ENCODE measurements around the gene RALGAPA2. TPM values are rescaled to one million over a fixed set of nuclear protein-coding genes. Genes with fewer than 3 reads are reported as not detected.

The RALGAPA2 gene
- total RNA-seq, 2 experiments from 2014 or later = 11.7 to 16.0 TPM

- H3K27ac Mint-ChIP-seq = no peak overlapping the region
- no peaks in the 10 kb centered on the region for H3K9me3 Mint-ChIP-seq (ENCODE audit: low read depth)
- CTCF ChIA-PET = interaction anchor here (1.2 kb wide), 1 partner anchor 167 kb away, joined by 5 read pairs; no protein-coding TSS in a partner anchor
- H3K27me3 Mint-ChIP-seq = no peaks in the 10 kb centered on the region
- H3K36me3 Mint-ChIP-seq = peaks cover 1% of the 10 kb centered on the region
- no peak overlapping the region for H3K4me3 Mint-ChIP-seq
- ATAC-seq (no peak), DNase-seq (no peak)
- H3K4me1 Mint-ChIP-seq = no peaks in the 10 kb centered on the region
Measured at GRCh38 chr20:20658123-20658522, 54.3 kb downstream of the RALGAPA2 start.

DNA sequence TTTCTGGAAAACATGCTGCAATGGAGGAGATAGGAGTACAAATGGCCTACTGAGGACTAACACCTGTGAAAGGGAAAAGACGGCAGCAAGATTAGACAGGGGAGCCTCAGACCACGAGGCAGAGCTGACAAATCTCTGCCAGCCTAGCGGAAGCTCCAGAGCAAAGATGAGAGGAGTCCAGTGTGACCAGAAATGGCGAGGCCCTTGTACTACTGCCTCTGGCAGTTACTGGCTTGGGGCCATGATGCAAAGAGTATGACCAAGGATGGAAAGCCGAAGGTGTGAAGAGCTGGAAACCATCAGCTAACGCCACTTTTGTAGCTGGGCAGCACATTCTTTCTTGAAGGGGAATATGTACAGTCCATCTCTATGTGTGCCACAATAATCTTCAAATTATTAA lies 55.4 kb downstream of the RALGAPA2 start:
- H3K4me1 Mint-ChIP-seq = no peaks in the 10 kb centered on the region
- ATAC-seq (no peak), DNase-seq (no peak)
- no peaks in the 10 kb centered on the region for H3K27me3 Mint-ChIP-seq
- peaks cover 1% of the 10 kb centered on the region for H3K36me3 Mint-ChIP-seq
- CTCF ChIA-PET = interaction anchor here (1.0 to 1.2 kb wide), 2 partner anchors 168 to 848 kb away, joined by 3 to 5 read pairs; no protein-coding TSS in a partner anchor
- no peaks in the 10 kb centered on the region for H3K9me3 Mint-ChIP-seq (ENCODE audit: low read depth)
- H3K4me3 Mint-ChIP-seq = no peak overlapping the region
- H3K27ac Mint-ChIP-seq = no peak overlapping the region

DNA sequence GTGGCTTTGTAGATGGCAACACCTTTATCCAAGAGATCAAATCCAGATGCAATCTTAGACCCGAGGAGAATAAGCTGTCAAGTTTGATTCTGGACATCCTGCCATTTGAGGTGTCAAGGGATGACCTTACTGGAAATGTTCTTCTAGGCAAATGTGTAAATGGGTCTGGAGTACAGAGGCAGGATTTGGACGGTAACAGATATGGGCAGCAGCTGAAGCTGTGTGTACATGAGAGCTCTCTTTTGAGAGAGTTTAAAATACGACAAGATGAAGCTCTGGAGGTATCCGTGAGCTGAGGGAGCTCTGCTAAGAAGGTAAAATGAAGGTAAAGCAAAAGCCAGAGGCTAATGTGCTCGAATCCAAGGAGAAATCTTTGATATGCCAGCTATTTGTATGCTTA lies 56.6 kb downstream of the RALGAPA2 start:
- no peak overlapping the region for H3K27ac Mint-ChIP-seq
- H3K9me3 Mint-ChIP-seq (ENCODE audit: low read depth) = no peaks in the 10 kb centered on the region
- H3K27me3 Mint-ChIP-seq = no peaks in the 10 kb centered on the region
- no peaks in the 10 kb centered on the region for H3K4me1 Mint-ChIP-seq
- DNase-seq (no peak), ATAC-seq (no peak)
- H3K4me3 Mint-ChIP-seq = no peak overlapping the region
- H3K36me3 Mint-ChIP-seq = peaks cover 1% of the 10 kb centered on the region
- CTCF ChIA-PET = interaction anchor here (1.2 to 1.6 kb wide), 2 partner anchors 9 to 14 kb away, joined by 3 to 4 read pairs; no protein-coding TSS in a partner anchor

- no peaks in the 10 kb centered on the region for H3K9me3 Mint-ChIP-seq (ENCODE audit: low read depth)
- no peak for DNase-seq
- H3K27me3 Mint-ChIP-seq = no peaks in the 10 kb centered on the region
- no peak overlapping the region for H3K27ac Mint-ChIP-seq
- CTCF ChIA-PET = no interaction called here
- no peaks in the 10 kb centered on the region for H3K4me1 Mint-ChIP-seq
- H3K4me3 Mint-ChIP-seq = no peak overlapping the region
- ATAC-seq = no peak
- no peaks in the 10 kb centered on the region for H3K36me3 Mint-ChIP-seq
Measured at GRCh38 chr20:20649945-20650344, 62.5 kb downstream of the RALGAPA2 start.

- ATAC-seq (no peak), DNase-seq (no peak)
- no peaks in the 10 kb centered on the region for H3K36me3 Mint-ChIP-seq
- no peaks in the 10 kb centered on the region for H3K27me3 Mint-ChIP-seq
- H3K4me1 Mint-ChIP-seq = peaks cover 1% of the 10 kb centered on the region
- CTCF ChIA-PET = no interaction called here
- H3K4me3 Mint-ChIP-seq = no peak overlapping the region
- H3K27ac Mint-ChIP-seq = no peak overlapping the region
- no peaks in the 10 kb centered on the region for H3K9me3 Mint-ChIP-seq (ENCODE audit: low read depth)
Measured at GRCh38 chr20:20643927-20644326, 68.5 kb downstream of the RALGAPA2 start.

GRCh38 chr20:20641783-20642182 lies 70.7 kb downstream of the RALGAPA2 start:
- no peaks in the 10 kb centered on the region for H3K36me3 Mint-ChIP-seq
- ATAC-seq = no peak
- H3K27ac Mint-ChIP-seq = no peak overlapping the region
- no peak overlapping the region for H3K4me3 Mint-ChIP-seq
- no peaks in the 10 kb centered on the region for H3K27me3 Mint-ChIP-seq
- H3K9me3 Mint-ChIP-seq (ENCODE audit: low read depth) = no peaks in the 10 kb centered on the region
- peaks cover 13% of the 10 kb centered on the region for H3K4me1 Mint-ChIP-seq
- CTCF ChIA-PET = no interaction called here
- DNase-seq = no peak

- Mint-ChIP-seq H3K36me3 (peaks cover 2% of the 10 kb centered on the region), H3K9me3 (ENCODE audit: low read depth) (no peaks in the 10 kb centered on the region), H3K4me3 (no peak overlapping the region), H3K4me1 (peaks cover 13% of the 10 kb centered on the region), H3K27me3 (no peaks in the 10 kb centered on the region), H3K27ac (peak overlapping the region; percentile 1)
- no peak for DNase-seq
- no peak for ATAC-seq
- CTCF ChIA-PET = interaction anchor here (1.6 kb wide), 1 partner anchor 45 kb away, joined by 4 read pairs; no protein-coding TSS in a partner anchor
Measured at GRCh38 chr20:20638878-20639277, 73.6 kb downstream of the RALGAPA2 start.

GRCh38 chr20:20637998-20638725 lies 74.3 kb downstream of the RALGAPA2 start:
- CTCF ChIA-PET = no interaction called here
- no peak overlapping the region for H3K27ac Mint-ChIP-seq

DNA sequence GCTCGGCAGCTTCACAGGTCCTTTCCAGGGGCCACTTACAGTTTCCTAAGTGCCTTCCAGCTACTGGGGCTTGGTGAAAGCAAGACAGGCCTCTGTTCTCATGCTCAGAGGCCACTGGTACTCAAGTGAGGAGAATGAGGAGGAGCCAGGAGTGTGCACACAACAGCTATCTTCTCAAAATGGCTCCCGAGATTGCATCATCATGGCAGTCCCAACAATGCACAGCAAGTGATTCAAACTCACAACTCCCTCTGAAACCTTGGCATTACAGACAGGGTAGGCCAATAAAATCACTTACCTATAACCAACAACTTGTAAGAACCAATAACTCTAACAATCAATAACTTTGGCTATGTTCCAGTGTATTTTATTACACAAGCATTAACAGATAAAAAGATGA lies 77.4 kb downstream of the RALGAPA2 start:
- Mint-ChIP-seq H3K4me1 (peaks cover 13% of the 10 kb centered on the region), H3K27me3 (no peaks in the 10 kb centered on the region), H3K36me3 (peaks cover 2% of the 10 kb centered on the region), H3K4me3 (no peak overlapping the region), H3K9me3 (ENCODE audit: low read depth) (no peaks in the 10 kb centered on the region), H3K27ac (no peak overlapping the region)
- DNase-seq (no peak), ATAC-seq (no peak)
- CTCF ChIA-PET = no interaction called here

More at GRCh38 chr20:20637998-20638725, 74.3 kb downstream of the RALGAPA2 start:
- no peaks in the 10 kb centered on the region for H3K27me3 Mint-ChIP-seq
- no peak for ATAC-seq
- H3K4me1 Mint-ChIP-seq = peaks cover 13% of the 10 kb centered on the region
- DNase-seq = no peak
- H3K36me3 Mint-ChIP-seq = peaks cover 2% of the 10 kb centered on the region
- H3K4me3 Mint-ChIP-seq = no peak overlapping the region
- H3K9me3 Mint-ChIP-seq (ENCODE audit: low read depth) = no peaks in the 10 kb centered on the region

DNA sequence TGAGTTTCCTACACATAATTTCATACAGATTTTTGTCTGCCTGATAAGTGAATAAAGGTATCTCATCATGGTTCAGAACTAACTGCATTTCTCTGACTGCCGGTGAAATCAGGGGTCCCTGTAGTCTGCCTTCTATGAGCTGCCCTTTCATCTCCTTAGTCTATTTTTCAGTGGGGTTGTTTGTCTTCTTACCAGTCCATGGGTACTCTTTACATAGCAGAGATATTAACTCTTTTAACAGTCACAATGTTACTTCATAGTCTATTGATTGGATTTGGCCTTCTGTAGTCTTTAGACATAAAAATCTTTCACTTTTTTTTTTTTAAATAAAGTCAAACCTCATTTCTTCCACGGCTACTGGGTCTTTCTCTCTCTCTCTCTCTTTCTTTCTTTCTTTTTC lies 79.8 kb downstream of the RALGAPA2 start:
- no peaks in the 10 kb centered on the region for H3K27me3 Mint-ChIP-seq
- H3K27ac Mint-ChIP-seq = no peak overlapping the region
- H3K4me1 Mint-ChIP-seq = no peaks in the 10 kb centered on the region
- H3K9me3 Mint-ChIP-seq (ENCODE audit: low read depth) = no peaks in the 10 kb centered on the region
- H3K4me3 Mint-ChIP-seq = no peak overlapping the region
- CTCF ChIA-PET = no interaction called here
- DNase-seq = no peak
- no peak for ATAC-seq
- H3K36me3 Mint-ChIP-seq = peaks cover 6% of the 10 kb centered on the region

DNA sequence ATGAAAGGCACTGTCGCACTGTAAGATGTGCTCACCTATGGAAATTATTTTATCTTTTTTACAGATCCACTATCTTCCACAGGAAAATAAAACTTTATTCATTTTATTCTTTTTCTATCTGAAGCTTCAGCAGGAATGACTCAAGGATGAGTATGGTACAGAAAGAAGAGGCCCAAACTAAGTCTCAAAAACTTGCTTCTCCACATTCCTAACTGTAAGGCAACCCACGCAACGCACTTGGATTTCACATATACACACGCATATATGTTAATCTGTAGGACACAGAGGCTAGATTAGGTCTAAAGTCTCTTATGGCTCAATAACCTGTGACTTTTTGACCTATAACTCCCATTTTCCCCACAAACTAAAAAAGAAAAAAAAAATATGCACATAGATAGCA lies 81.9 kb downstream of the RALGAPA2 start:
- Mint-ChIP-seq H3K4me1 (no peaks in the 10 kb centered on the region), H3K9me3 (ENCODE audit: low read depth) (no peaks in the 10 kb centered on the region), H3K27me3 (no peaks in the 10 kb centered on the region), H3K4me3 (no peak overlapping the region), H3K27ac (no peak overlapping the region), H3K36me3 (peaks cover 6% of the 10 kb centered on the region)
- ATAC-seq (no peak), DNase-seq (no peak)
- CTCF ChIA-PET = no interaction called here

- no peak overlapping the region for H3K4me3 Mint-ChIP-seq
- H3K9me3 Mint-ChIP-seq (ENCODE audit: low read depth) = no peaks in the 10 kb centered on the region
- ATAC-seq = no peak
- DNase-seq = no peak
- no peaks in the 10 kb centered on the region for H3K4me1 Mint-ChIP-seq
- H3K27ac Mint-ChIP-seq = no peak overlapping the region
- CTCF ChIA-PET = no interaction called here
- H3K36me3 Mint-ChIP-seq = peaks cover 6% of the 10 kb centered on the region
- no peaks in the 10 kb centered on the region for H3K27me3 Mint-ChIP-seq
Measured at GRCh38 chr20:20629556-20630188, 82.8 kb downstream of the RALGAPA2 start.

DNA sequence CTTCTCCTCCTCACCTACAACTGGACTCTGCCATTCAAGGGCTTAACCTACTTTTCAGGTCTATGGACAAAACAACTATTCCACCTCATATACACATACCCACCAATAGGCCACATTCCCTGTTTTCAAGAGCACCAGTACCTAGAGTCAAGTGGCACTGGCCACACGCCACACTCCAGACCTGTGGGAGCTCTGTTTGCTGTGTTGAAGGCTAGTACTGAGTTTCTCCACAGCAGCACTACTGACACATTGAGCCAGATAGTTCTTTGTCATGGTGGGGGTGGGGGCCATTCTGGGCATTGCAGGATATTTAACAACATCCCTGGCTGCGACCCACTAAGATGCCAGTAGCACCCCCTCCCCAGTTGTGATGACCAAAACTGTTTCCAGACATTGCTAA lies 84.1 kb downstream of the RALGAPA2 start:
- DNase-seq (no peak), ATAC-seq (no peak)
- CTCF ChIA-PET = no interaction called here
- H3K9me3 Mint-ChIP-seq (ENCODE audit: low read depth) = no peaks in the 10 kb centered on the region
- H3K4me1 Mint-ChIP-seq = no peaks in the 10 kb centered on the region
- H3K27me3 Mint-ChIP-seq = no peaks in the 10 kb centered on the region
- peaks cover 4% of the 10 kb centered on the region for H3K36me3 Mint-ChIP-seq
- no peak overlapping the region for H3K4me3 Mint-ChIP-seq
- H3K27ac Mint-ChIP-seq = no peak overlapping the region

DNA sequence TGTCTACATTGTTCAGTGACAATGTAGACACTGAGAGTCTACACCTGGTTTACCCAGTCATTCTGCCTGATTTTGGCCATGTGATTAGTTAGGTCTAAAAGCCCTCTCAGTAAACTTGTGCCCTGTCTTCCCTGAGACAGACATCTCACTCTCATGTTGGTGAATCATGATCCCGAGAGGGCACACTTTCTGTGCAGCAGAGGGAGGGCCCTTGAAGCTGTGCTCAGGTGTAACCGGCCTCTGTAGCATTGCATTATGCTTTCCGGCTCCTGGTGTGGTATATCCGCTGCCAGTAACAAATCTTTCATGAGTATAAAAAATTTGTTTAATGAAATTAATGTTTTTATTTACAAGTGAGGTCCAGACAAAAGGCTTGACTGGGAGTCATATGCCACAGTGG lies 85.0 kb downstream of the RALGAPA2 start:
- CTCF ChIA-PET = no interaction called here
- DNase-seq (no peak), ATAC-seq (no peak)
- Mint-ChIP-seq H3K27ac (no peak overlapping the region), H3K9me3 (ENCODE audit: low read depth) (no peaks in the 10 kb centered on the region), H3K4me3 (no peak overlapping the region), H3K4me1 (no peaks in the 10 kb centered on the region), H3K27me3 (no peaks in the 10 kb centered on the region), H3K36me3 (peaks cover 4% of the 10 kb centered on the region)
